MCF 10A (cell line): Measurements from ENCODE around the gene LGALS12. TPM values are rescaled to one million over a fixed set of nuclear protein-coding genes. Genes with fewer than 3 reads are reported as not detected.
"Not testable (repeated sequence)": the region's sequence is repeated elsewhere in the genome, so short reads cannot be mapped to it uniquely, and the experiment has no call there.

Experiments
- BruUV-seq: library from RNA; stranded (reverse); fragments of 400-500 nt; replicated peaks from 2 replicates; lab custom pipeline; 2021; lab: Mats Ljungman, UMichigan
- CTCF ChIA-PET: fragments of 300-600 bp; sonication (Branson Sonifier 250); formaldehyde crosslinking; extraction: SDS; loops from one replicate; lab custom pipeline; 2021; ENCODE audit warnings: antibody characterized with exemption, inconsistent platforms; lab: Yijun Ruan, JAX
- POLR2A ChIA-PET: fragments of 300-600, 350-650 bp; sonication (Branson Sonifier 250); formaldehyde crosslinking; extraction: SDS; loops from one replicate; lab custom pipeline; 2020; ENCODE audit warnings: antibody characterized with exemption, inconsistent platforms; lab: Yijun Ruan, JAX
- DNase-seq: peaks from one replicate; pipeline ENCODE4 v3.0.0-alpha.2; 2018; ENCODE audit not compliant: unreplicated experiment
- H3K27ac Mint-ChIP-seq: one replicate; pipeline ENCODE4 v1.8.0; 2022; ENCODE audit warnings: mild to moderate bottlenecking, low read depth, mixed read lengths; ENCODE audit not compliant: unreplicated experiment
- H3K27me3 Mint-ChIP-seq: one replicate; pipeline ENCODE4 v1.8.0; 2022; ENCODE audit warnings: mixed read lengths; ENCODE audit not compliant: insufficient read depth, unreplicated experiment
- H3K36me3 Mint-ChIP-seq: one replicate; pipeline ENCODE4 v1.8.0; 2022; ENCODE audit warnings: mild to moderate bottlenecking, moderate library complexity, mixed read lengths; ENCODE audit not compliant: insufficient read depth, unreplicated experiment
- H3K4me1 Mint-ChIP-seq: one replicate; pipeline ENCODE4 v1.8.0; 2022; ENCODE audit warnings: mixed read lengths; ENCODE audit not compliant: insufficient read depth, unreplicated experiment
- H3K4me3 Mint-ChIP-seq: one replicate; pipeline ENCODE4 v1.8.0; 2022; ENCODE audit warnings: mild to moderate bottlenecking, moderate library complexity, mixed read lengths; ENCODE audit not compliant: unreplicated experiment
- H3K9me3 Mint-ChIP-seq: one replicate; pipeline ENCODE4 v1.8.0; 2022; ENCODE audit warnings: mixed read lengths; ENCODE audit not compliant: unreplicated experiment
- intact Hi-C: fragments of 100-400 bp; cut with micrococcal nuclease; formaldehyde crosslinking; loops from 2 replicates; pipeline ENCODE4 v1.14.1; 2022
- total RNA-seq: library from RNA; stranded (reverse); gene quantifications from 2 replicates; pipeline ENCODE4 v1.2.3, GENCODE V29; 2022
- TF ChIP-seq, protein P1 (sequence below): fragments of 200-600 bp; IDR thresholded peaks from one replicate; pipeline ENCODE4 v1.8.0; 2022; ENCODE audit warnings: antibody characterized with exemption, mild to moderate bottlenecking; ENCODE audit not compliant: unreplicated experiment

Gene LGALS12
- total RNA-seq, 1 experiment from 2014 or later: not detected

DNA sequence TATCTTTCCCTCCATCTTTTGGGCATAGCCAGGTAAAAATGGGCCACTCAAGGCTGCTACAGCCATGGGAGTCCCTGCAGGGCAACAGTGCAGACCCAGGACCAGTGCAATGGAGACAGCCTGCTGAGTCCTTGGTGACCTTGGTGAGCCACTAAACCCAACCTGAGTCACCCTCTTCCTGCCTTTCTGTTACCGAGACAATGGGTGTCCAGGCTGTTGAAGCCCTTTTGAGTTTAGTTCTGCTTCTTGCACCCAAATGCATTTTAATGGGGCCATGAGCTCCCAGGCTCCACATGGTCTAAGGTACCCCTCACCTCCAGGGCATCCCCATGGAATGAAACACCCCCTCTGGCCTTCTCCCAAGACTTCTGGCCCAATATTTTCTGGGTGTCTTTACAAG lies 29.9 kb downstream of the LGALS12 start:
- Mint-ChIP-seq H3K4me1 (peaks cover 14% of the 10 kb centered on the region), H3K9me3 (no peaks in the 10 kb centered on the region), H3K36me3 (no peaks in the 10 kb centered on the region), H3K27me3 (no peaks in the 10 kb centered on the region), H3K4me3 (no peak overlapping the region), H3K27ac (no peak overlapping the region)
- TF ChIP-seq, protein P1, sequence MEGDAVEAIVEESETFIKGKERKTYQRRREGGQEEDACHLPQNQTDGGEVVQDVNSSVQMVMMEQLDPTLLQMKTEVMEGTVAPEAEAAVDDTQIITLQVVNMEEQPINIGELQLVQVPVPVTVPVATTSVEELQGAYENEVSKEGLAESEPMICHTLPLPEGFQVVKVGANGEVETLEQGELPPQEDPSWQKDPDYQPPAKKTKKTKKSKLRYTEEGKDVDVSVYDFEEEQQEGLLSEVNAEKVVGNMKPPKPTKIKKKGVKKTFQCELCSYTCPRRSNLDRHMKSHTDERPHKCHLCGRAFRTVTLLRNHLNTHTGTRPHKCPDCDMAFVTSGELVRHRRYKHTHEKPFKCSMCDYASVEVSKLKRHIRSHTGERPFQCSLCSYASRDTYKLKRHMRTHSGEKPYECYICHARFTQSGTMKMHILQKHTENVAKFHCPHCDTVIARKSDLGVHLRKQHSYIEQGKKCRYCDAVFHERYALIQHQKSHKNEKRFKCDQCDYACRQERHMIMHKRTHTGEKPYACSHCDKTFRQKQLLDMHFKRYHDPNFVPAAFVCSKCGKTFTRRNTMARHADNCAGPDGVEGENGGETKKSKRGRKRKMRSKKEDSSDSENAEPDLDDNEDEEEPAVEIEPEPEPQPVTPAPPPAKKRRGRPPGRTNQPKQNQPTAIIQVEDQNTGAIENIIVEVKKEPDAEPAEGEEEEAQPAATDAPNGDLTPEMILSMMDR: no peak
- POLR2A ChIA-PET: interaction anchor here (2.4 kb wide), 1 partner anchor 29 kb away, joined by 7 read pairs; no protein-coding TSS in a partner anchor
- CTCF ChIA-PET: interaction anchor here (0.5 to 1.9 kb wide), 2 partner anchors 57 to 344 kb away, joined by 4 to 11 read pairs; no protein-coding TSS in a partner anchor
- BruUV-seq: no TSS peak
- intact Hi-C loops: no loop called here
- DNase-seq: no peak

DNA sequence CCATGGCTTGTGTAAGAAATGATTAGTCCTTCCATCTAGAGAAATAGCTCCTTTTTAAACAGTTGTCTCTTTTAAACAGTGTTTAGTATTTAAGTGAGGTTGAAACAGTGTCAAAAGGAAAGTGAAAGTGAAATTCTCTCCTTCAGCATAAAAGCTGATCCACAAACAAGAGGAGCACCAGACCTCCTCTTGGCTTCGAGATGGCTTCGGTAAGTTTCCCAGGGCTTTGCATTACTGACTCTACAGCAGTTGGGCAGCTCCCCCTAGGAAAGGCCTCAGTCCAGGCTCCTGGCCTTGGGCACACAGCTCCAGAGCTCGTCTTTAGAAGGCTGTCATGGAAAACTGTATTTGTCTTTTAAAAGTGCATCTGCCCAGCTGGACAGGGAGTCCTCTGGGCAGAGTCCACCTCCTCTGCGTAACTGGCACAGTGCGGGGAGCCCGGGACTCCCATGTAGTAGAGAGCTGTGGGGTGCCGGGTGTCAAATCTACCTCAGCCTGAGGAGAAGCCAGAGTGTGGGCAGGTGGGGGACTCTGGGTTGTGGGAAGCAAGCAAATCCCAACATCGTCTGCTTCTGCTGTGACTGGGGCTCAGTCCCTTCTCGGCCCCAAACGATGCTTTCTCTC lies 30.9 kb downstream of the LGALS12 start, which contains the start of gene PLAAT4:
Gene PLAAT4 (plus strand): TSS at position 140 of the 624 bp plus-strand sequence. CDS start 61 bp downstream, at position 201.
- H3K4me1 Mint-ChIP-seq: peaks cover 7% of the 10 kb centered on the region
- DNase-seq: peak; percentile 11
- H3K4me3 Mint-ChIP-seq: peak within 1 kb of the TSS; percentile 39
- H3K27me3 Mint-ChIP-seq: no peaks in the 10 kb centered on the region
- ChIA-PET CTCF (interaction anchor here (0.6 to 1.9 kb wide), 5 partner anchors 9 to 648 kb away, joined by 3 to 11 read pairs (median 4); no protein-coding TSS in a partner anchor), POLR2A (interaction anchor here (0.8 to 2.4 kb wide), 3 partner anchors 28 to 48 kb away, joined by 3 to 7 read pairs (median 4); no protein-coding TSS in a partner anchor)
- TF ChIP-seq, protein P1: no peak
- intact Hi-C loops: no loop called here
- no peaks in the 10 kb centered on the region for H3K9me3 Mint-ChIP-seq
- no peaks in the 10 kb centered on the region for H3K36me3 Mint-ChIP-seq
- BruUV-seq: no TSS peak
- peak within 1 kb of the TSS; percentile 84 for H3K27ac Mint-ChIP-seq

DNA sequence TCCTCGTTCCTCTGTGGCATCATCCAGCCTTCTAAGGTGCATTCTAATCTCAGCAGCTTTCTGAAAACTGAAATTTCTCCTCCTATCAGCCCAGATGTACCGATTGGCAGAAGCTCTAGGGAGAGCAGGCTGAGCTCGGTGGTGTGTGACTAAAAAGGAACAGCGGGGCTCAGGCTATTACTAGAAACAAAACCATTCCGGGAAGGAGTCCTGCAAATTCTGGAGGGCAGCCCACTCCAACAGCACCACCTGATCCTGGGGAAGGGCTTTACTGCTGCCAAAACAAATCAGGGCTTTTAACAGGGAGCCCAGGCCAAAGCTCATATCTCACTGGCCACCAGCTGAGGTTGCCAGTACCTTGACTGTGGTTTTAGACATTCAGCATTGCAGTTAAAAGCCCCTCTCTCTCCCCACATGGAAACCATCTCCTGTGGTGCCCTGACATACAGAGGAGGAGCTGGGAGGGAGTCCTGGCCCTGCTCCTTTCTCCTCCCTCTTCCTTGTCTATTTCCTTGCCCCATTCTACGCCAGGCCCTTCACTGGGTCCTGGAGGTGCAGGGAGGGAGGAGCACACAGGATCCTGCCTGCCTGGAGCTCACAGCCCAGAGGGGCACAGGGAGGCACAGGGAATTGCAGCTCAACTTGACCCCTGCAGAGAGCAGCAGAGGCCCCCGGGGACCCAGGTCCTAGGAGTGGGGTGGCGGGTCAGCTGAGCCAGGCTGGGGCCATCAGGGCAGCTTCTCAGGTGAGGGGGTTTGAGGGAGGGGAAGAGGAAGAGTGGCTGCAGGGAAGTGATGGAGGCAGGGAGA lies 31.6 kb downstream of the LGALS12 start:
- TF ChIP-seq, protein P1: no peak
- intact Hi-C loops: no loop called here
- Mint-ChIP-seq H3K4me1 (no peaks in the 10 kb centered on the region), H3K27me3 (no peaks in the 10 kb centered on the region), H3K4me3 (peak overlapping the region; percentile 39), H3K9me3 (no peaks in the 10 kb centered on the region), H3K36me3 (no peaks in the 10 kb centered on the region), H3K27ac (peak overlapping the region; percentile 84)
- POLR2A ChIA-PET: interaction anchor here (0.8 to 2.4 kb wide), 3 partner anchors 27 to 49 kb away, joined by 3 to 7 read pairs (median 4); no protein-coding TSS in a partner anchor
- CTCF ChIA-PET: interaction anchor here (0.6 to 1.9 kb wide), 7 partner anchors 8 to 648 kb away, joined by 3 to 11 read pairs (median 3); no protein-coding TSS in a partner anchor
- BruUV-seq: no TSS peak
- no peak for DNase-seq

DNA sequence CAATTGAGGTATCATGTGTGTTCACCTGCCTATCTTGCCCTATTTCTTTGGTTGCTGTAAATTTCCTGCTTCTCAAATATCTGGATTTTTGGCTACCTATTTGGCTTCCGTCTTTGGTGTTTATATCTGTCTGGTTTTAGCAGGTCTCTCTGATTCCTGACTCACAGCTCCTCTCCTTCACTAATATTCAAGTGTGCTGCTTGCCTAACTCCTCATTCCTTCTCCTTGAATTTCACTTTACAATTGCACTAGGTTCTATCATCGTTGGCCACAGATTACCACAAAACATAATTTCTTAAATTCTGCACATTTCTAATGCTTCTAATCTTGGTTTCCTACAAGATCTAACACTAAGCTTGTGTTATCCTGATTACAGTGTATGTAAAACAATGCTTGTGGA lies 36.6 kb downstream of the LGALS12 start:
- H3K4me1 Mint-ChIP-seq, H3K36me3 Mint-ChIP-seq, CTCF ChIA-PET, BruUV-seq, POLR2A ChIA-PET, H3K4me3 Mint-ChIP-seq, H3K27ac Mint-ChIP-seq, H3K9me3 Mint-ChIP-seq, H3K27me3 Mint-ChIP-seq, DNase-seq, intact Hi-C loops: not testable (repeated sequence)
